ENCODE results near the gene ME3.

- TF ChIP-seq, protein P1, sequence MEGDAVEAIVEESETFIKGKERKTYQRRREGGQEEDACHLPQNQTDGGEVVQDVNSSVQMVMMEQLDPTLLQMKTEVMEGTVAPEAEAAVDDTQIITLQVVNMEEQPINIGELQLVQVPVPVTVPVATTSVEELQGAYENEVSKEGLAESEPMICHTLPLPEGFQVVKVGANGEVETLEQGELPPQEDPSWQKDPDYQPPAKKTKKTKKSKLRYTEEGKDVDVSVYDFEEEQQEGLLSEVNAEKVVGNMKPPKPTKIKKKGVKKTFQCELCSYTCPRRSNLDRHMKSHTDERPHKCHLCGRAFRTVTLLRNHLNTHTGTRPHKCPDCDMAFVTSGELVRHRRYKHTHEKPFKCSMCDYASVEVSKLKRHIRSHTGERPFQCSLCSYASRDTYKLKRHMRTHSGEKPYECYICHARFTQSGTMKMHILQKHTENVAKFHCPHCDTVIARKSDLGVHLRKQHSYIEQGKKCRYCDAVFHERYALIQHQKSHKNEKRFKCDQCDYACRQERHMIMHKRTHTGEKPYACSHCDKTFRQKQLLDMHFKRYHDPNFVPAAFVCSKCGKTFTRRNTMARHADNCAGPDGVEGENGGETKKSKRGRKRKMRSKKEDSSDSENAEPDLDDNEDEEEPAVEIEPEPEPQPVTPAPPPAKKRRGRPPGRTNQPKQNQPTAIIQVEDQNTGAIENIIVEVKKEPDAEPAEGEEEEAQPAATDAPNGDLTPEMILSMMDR (IDR thresholded peaks at IDR 0.05) = no peak
- TF ChIP-seq EP300 (IDR thresholded peaks at IDR 0.05) (peak in 1 of 2 donors; percentile 38), POLR2A (IDR thresholded peaks at IDR 0.05) (no peak)
Observed at GRCh38 chr11:86486261-86487030, 186.0 kb downstream of the ME3 start.
